Activated CD8-positive, alpha-beta memory T cell treated with anti-CD3 and anti-CD28 coated beads, Interleukin-2, amount 50 U/mL, for 1 hour (primary cell): Measurements from ENCODE around the gene PPIF.

Experiments used
- DNase-seq: peaks from one replicate; pipeline ENCODE4 v3.0.0-alpha.2; 2020; ENCODE audit errors: extremely low read depth

Gene PPIF

GRCh38 chr10:79349072-79349491, 1.8 kb downstream of the PPIF start:
- DNase-seq = no peak

GRCh38 chr10:79349766-79350406, 2.6 kb downstream of the PPIF start:
- no peak for DNase-seq

GRCh38 chr10:79350407-79351154, 3.3 kb downstream of the PPIF start:
- DNase-seq = no peak

- DNase-seq = no peak
Observed at GRCh38 chr10:79351332-79351731, 4.1 kb downstream of the PPIF start.

GRCh38 chr10:79352035-79352877, 5.0 kb downstream of the PPIF start:
- no peak for DNase-seq

- no peak for DNase-seq
Observed at GRCh38 chr10:79353000-79353406, 5.7 kb downstream of the PPIF start.

- DNase-seq = no peak
Observed at GRCh38 chr10:79353726-79354125, 6.5 kb downstream of the PPIF start.

- DNase-seq = no peak
Observed at GRCh38 chr10:79354141-79354540, 6.9 kb downstream of the PPIF start.

- DNase-seq = no peak
Observed at GRCh38 chr10:79354615-79355014, 7.3 kb downstream of the PPIF start.

GRCh38 chr10:79355420-79356017, 8.2 kb downstream of the PPIF start:
- no peak for DNase-seq

- DNase-seq = no peak
Observed at GRCh38 chr10:79356104-79356503, 8.8 kb downstream of the PPIF start.

- DNase-seq = no peak
Observed at GRCh38 chr10:79357180-79357579, 9.9 kb downstream of the PPIF start.

GRCh38 chr10:79358811-79359210, 11.5 kb downstream of the PPIF start:
- DNase-seq = no peak

- DNase-seq = no peak
Observed at GRCh38 chr10:79359816-79360498, 12.7 kb downstream of the PPIF start.

- DNase-seq = no peak
Observed at GRCh38 chr10:79360499-79361342, 13.5 kb downstream of the PPIF start.

- no peak for DNase-seq
Observed at GRCh38 chr10:79361726-79362397, 14.6 kb downstream of the PPIF start.

GRCh38 chr10:79367426-79368189, 20.3 kb downstream of the PPIF start:
- DNase-seq = no peak

- DNase-seq = no peak
Observed at GRCh38 chr10:79372871-79373270, 25.6 kb downstream of the PPIF start.
